ENCODE measurements around the gene SH2D4B. TPM values are rescaled to one million over a fixed set of nuclear protein-coding genes. Genes with fewer than 3 reads are reported as not detected.

The SH2D4B gene
- polyA plus RNA-seq, 1 experiment: not detected

DNA sequence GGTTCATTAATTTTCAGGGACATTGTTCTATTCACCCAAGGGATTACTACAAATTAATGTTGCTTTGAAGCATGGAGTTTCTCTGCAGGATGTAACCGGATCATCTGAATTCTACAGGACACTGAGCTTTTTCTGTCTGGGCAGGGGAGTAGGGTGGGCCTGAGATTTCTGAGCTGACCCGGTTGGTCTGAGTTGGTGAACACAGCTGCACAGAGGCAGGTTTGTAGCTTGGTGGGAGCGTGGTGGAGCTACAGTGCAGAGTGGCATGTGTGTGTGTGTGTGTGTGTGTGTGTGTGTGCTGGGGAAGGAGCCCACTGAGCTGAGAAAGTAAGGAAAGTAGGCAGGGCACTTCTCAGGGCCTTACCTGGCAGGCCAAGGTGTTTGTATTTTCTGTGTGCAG, 62.6 kb downstream of the SH2D4B start:
- Histone ChIP-seq H3K36me3 (ENCODE audit: control insufficient read depth, insufficient read depth, low read length) (no peaks in the 10 kb centered on the region), H3K27me3 (ENCODE audit: control insufficient read depth, insufficient read depth, low read length) (no peaks in the 10 kb centered on the region), H3K4me3 (ENCODE audit: low read depth, low read length) (no peak overlapping the region)
- no peak for DNase-seq (ENCODE audit: low read depth)
- TF ChIP-seq, protein P1, sequence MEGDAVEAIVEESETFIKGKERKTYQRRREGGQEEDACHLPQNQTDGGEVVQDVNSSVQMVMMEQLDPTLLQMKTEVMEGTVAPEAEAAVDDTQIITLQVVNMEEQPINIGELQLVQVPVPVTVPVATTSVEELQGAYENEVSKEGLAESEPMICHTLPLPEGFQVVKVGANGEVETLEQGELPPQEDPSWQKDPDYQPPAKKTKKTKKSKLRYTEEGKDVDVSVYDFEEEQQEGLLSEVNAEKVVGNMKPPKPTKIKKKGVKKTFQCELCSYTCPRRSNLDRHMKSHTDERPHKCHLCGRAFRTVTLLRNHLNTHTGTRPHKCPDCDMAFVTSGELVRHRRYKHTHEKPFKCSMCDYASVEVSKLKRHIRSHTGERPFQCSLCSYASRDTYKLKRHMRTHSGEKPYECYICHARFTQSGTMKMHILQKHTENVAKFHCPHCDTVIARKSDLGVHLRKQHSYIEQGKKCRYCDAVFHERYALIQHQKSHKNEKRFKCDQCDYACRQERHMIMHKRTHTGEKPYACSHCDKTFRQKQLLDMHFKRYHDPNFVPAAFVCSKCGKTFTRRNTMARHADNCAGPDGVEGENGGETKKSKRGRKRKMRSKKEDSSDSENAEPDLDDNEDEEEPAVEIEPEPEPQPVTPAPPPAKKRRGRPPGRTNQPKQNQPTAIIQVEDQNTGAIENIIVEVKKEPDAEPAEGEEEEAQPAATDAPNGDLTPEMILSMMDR (IDR thresholded peaks at IDR 0.05; ENCODE audit: insufficient read depth, low read depth, low read length): no peak
- POLR2A ChIA-PET: no interaction called here
- CTCF ChIA-PET: interaction anchor here (0.6 to 1.7 kb wide), 3 partner anchors 12 to 158 kb away, joined by 3 to 5 read pairs (median 4); no protein-coding TSS in a partner anchor

DNA sequence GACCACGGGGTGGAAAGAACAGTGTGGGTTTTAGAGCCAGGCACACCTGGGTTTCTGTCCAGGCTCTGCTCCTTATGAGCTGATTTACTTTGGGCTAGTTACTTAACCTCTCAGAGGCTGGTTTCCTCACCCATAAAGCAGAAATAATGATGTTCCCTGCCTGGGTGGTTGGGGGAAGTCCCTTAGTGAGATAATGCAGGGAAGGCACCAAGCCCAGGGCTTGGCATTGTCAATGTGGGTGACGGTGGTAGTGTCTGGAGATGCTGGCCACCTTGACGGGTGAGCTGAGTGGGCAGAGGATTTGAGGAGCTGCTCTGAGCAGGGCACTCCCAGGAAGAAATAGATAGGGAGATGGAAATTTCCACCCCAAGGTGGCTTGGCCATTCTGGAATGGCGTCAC, 65.2 kb downstream of the SH2D4B start:
- Histone ChIP-seq H3K36me3 (ENCODE audit: control insufficient read depth, insufficient read depth, low read length) (no peaks in the 10 kb centered on the region), H3K27me3 (ENCODE audit: control insufficient read depth, insufficient read depth, low read length) (no peaks in the 10 kb centered on the region), H3K4me3 (ENCODE audit: low read depth, low read length) (no peak overlapping the region)
- POLR2A ChIA-PET: no interaction called here
- CTCF ChIA-PET: interaction anchor here (0.6 kb wide), 2 partner anchors 16 to 406 kb away, joined by 3 to 4 read pairs; no protein-coding TSS in a partner anchor
- no peak for DNase-seq (ENCODE audit: low read depth)
- TF ChIP-seq, protein P1 (IDR thresholded peaks at IDR 0.05; ENCODE audit: insufficient read depth, low read depth, low read length): no peak

DNA sequence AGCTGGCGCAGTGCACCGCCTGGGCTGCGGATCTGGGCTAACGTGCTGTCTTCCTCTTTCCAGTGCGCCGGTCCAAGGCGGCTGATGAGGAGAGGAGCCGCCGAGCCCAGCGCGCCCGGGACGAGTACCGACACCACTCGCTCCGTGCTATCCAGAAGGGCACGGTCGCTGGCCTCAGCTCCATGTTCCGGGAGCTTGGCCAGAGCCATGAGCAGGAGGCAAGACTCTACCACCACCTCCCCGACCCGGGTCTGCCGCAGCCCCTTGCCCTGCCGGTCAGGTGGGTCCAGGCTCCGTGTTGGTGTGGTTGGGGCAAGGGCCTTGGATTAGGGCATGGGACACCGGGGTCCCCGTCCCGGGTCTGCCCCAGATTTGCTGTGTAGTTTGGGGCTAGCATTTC, 65.8 kb downstream of the SH2D4B start:
- no peak for DNase-seq (ENCODE audit: low read depth)
- ChIA-PET CTCF (no interaction called here), POLR2A (no interaction called here)
- Histone ChIP-seq H3K36me3 (ENCODE audit: control insufficient read depth, insufficient read depth, low read length) (no peaks in the 10 kb centered on the region), H3K27me3 (ENCODE audit: control insufficient read depth, insufficient read depth, low read length) (no peaks in the 10 kb centered on the region), H3K4me3 (ENCODE audit: low read depth, low read length) (no peak overlapping the region)
- TF ChIP-seq, protein P1 (IDR thresholded peaks at IDR 0.05; ENCODE audit: insufficient read depth, low read depth, low read length): no peak

DNA sequence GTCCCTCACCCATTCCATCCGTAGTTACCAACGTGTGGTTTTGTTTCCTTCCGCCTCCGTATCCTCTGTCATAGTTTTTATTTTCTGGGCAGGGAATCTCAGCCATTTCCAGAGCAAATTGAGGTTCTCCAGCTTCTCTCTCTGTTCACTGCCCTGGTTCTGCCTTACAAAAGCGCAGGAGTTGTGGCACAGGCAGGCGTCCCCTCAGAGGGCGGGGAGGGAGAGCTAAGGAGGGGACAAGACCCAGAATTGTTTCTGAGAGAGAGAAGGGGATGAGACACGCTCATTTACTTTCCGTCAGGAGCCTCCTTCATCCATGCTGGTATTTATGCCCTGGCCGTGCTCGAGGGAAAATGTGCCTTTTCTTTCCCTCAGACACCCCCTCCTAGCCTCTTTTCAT, 71.0 kb downstream of the SH2D4B start:
- Histone ChIP-seq H3K27me3 (ENCODE audit: control insufficient read depth, insufficient read depth, low read length) (no peaks in the 10 kb centered on the region), H3K36me3 (ENCODE audit: control insufficient read depth, insufficient read depth, low read length) (no peaks in the 10 kb centered on the region), H3K4me3 (ENCODE audit: low read depth, low read length) (no peak overlapping the region)
- TF ChIP-seq, protein P1 (IDR thresholded peaks at IDR 0.05; ENCODE audit: insufficient read depth, low read depth, low read length): no peak
- ChIA-PET POLR2A (no interaction called here), CTCF (interaction anchor here (1.9 kb wide), 1 partner anchor 11 kb away, joined by 12 read pairs; no protein-coding TSS in a partner anchor)
- DNase-seq (ENCODE audit: low read depth): no peak

DNA sequence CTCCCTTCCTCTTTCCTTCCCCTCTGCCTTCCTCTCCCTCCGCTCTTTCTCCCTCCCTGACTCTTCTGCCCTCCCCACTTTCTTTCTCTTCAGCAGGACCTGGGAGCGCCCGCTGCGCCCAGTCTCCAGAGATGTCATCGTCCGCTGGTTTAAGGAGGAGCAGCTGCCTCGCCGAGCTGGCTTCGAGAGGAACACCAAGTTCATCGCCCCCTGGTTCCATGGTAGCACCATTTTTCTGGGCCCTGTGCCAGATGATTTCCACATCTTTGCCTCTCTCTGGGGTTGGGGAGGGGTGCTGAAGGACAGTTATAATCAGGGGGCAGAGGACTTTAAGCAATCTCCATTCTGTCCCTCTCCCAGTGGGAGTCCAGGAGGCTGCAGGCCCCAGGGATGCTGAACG, 71.6 kb downstream of the SH2D4B start:
- CTCF ChIA-PET: interaction anchor here (1.9 kb wide), 1 partner anchor 12 kb away, joined by 12 read pairs; no protein-coding TSS in a partner anchor
- H3K4me3 ChIP-seq (ENCODE audit: low read depth, low read length): no peak overlapping the region
- H3K36me3 ChIP-seq (ENCODE audit: control insufficient read depth, insufficient read depth, low read length): no peaks in the 10 kb centered on the region
- TF ChIP-seq, protein P1 (IDR thresholded peaks at IDR 0.05; ENCODE audit: insufficient read depth, low read depth, low read length): no peak
- H3K27me3 ChIP-seq (ENCODE audit: control insufficient read depth, insufficient read depth, low read length): no peaks in the 10 kb centered on the region
- POLR2A ChIA-PET: no interaction called here
- DNase-seq (ENCODE audit: low read depth): no peak

All from BJ (cell line).